Colonic mucosa (tissue), 4 donors: Measurements from ENCODE around the gene CALD1. TPM values are rescaled to one million over a fixed set of nuclear protein-coding genes. Genes with fewer than 3 reads are reported as not detected.
A peak's percentile ranks its signal among the peaks of the same experiment; 100 is the strongest.

Source experiments
- DNase-seq: peaks from one replicate; pipeline ENCODE4 v3.0.0-alpha.2; 2020
- H3K27ac ChIP-seq: fragments of 200-600 bp; one replicate; pipeline ENCODE4 v1.8.0; 2021
- H3K27me3 ChIP-seq: fragments of 200-600 bp; one replicate; pipeline ENCODE4 v1.8.0; 2021
- H3K36me3 ChIP-seq: fragments of 200-600 bp; one replicate; pipeline ENCODE4 v1.8.0; 2021
- H3K4me1 ChIP-seq: fragments of 200-600 bp; one replicate; pipeline ENCODE4 v1.8.0; 2021; ENCODE audit warnings: mild to moderate bottlenecking
- H3K4me3 ChIP-seq: fragments of 200-600 bp; one replicate; pipeline ENCODE4 v1.8.0; 2021
- H3K9ac ChIP-seq, 2 donors: one replicate each; pipeline ENCODE4 v1.7.0; 2013; ENCODE audit warnings: control low read depth in 2 of 2, low read depth in 2 of 2, low read length in 2 of 2
- H3K9me3 ChIP-seq: fragments of 200-600 bp; one replicate; pipeline ENCODE4 v1.8.0; 2021
- CTCF ChIP-seq: fragments of 200-600 bp; IDR thresholded peaks from one replicate; pipeline ENCODE4 v1.8.0; 2022; ENCODE audit warnings: antibody characterized with exemption, mild to moderate bottlenecking
- intact Hi-C: fragments of 100-400 bp; cut with DNase I; formaldehyde crosslinking; loops from one replicate; pipeline ENCODE4 v1.14.1; 2022
- total RNA-seq, 2 donors: library from RNA; stranded (reverse); fragmentation: NEBNext Ultra II Directional in 1 of 2; extraction: Animal tissue kit (Norgen Biotek cat#: 25700) in 1 of 2; gene quantifications; one replicate each; pipeline ENCODE4 v1.2.1, GENCODE V29; 2021
- donor health status: healthy.
- donor health status: DM: no; HTN: no; CAD: no.
- donor health status: DM: no; HTN: no; CAD: no.

Gene CALD1
- total RNA-seq, 2 donors from 2014 or later, result 27.4 to 193 TPM

GRCh38 chr7:134827889-134828288 lies 48.5 kb downstream of the CALD1 start:
- Histone ChIP-seq H3K9me3 (no peaks in the 10 kb centered on the region), H3K36me3 (no peaks in the 10 kb centered on the region), H3K9ac (no peak overlapping the region), H3K4me3 (no peak overlapping the region), H3K27ac (peak overlapping the region; percentile 39), H3K27me3 (no peaks in the 10 kb centered on the region), H3K4me1 (no peaks in the 10 kb centered on the region)
- no peak for TF ChIP-seq CTCF
- intact Hi-C loops, result no loop called here
- DNase-seq, result no peak

- TF ChIP-seq CTCF, result no peak
- Histone ChIP-seq H3K9me3 (no peaks in the 10 kb centered on the region), H3K9ac (no peak overlapping the region), H3K4me1 (no peaks in the 10 kb centered on the region), H3K27ac (peak overlapping the region; percentile 39), H3K4me3 (no peak overlapping the region), H3K36me3 (no peaks in the 10 kb centered on the region), H3K27me3 (no peaks in the 10 kb centered on the region)
- DNase-seq, result no peak
- intact Hi-C loops, result no loop called here
These were observed 48.9 kb downstream of the CALD1 start for GRCh38 chr7:134828361-134828760.

- H3K4me3 ChIP-seq, result no peak overlapping the region
- no peak for DNase-seq
- no peaks in the 10 kb centered on the region for H3K27me3 ChIP-seq
- H3K9ac ChIP-seq, result no peak overlapping the region
- H3K36me3 ChIP-seq, result no peaks in the 10 kb centered on the region
- H3K27ac ChIP-seq, result no peak overlapping the region
- TF ChIP-seq CTCF, result no peak
- no peaks in the 10 kb centered on the region for H3K4me1 ChIP-seq
- intact Hi-C loops, result no loop called here
- no peaks in the 10 kb centered on the region for H3K9me3 ChIP-seq
These were observed 50.0 kb downstream of the CALD1 start for GRCh38 chr7:134829380-134829986.

GRCh38 chr7:134831862-134832261 lies 52.4 kb downstream of the CALD1 start:
- H3K4me1 ChIP-seq, result no peaks in the 10 kb centered on the region
- H3K4me3 ChIP-seq, result no peak overlapping the region
- H3K27ac ChIP-seq, result no peak overlapping the region

GRCh38 chr7:134832367-134832766 lies 52.9 kb downstream of the CALD1 start:
- no peak overlapping the region for H3K27ac ChIP-seq
- H3K4me3 ChIP-seq, result no peak overlapping the region
- TF ChIP-seq CTCF, result no peak

More at GRCh38 chr7:134831862-134832261, 52.4 kb downstream of the CALD1 start:
- DNase-seq, result no peak
- no peak for TF ChIP-seq CTCF
- intact Hi-C loops, result no loop called here
- Histone ChIP-seq H3K9me3 (no peaks in the 10 kb centered on the region), H3K36me3 (no peaks in the 10 kb centered on the region), H3K9ac (no peak overlapping the region), H3K27me3 (no peaks in the 10 kb centered on the region)

More at GRCh38 chr7:134832367-134832766, 52.9 kb downstream of the CALD1 start:
- DNase-seq, result no peak
- intact Hi-C loops, result no loop called here
- H3K27me3 ChIP-seq, result no peaks in the 10 kb centered on the region
- no peaks in the 10 kb centered on the region for H3K4me1 ChIP-seq
- H3K9me3 ChIP-seq, result no peaks in the 10 kb centered on the region
- no peaks in the 10 kb centered on the region for H3K36me3 ChIP-seq
- H3K9ac ChIP-seq, result no peak overlapping the region
